GM19324 (cell line): ENCODE results near the gene GRIK4.

Source experiments
- ATAC-seq: cut with Tn5 transposase; IDR thresholded peaks from one replicate; pipeline ENCODE4 v1.9.1; 2021; ENCODE audit warnings: mild to moderate bottlenecking, moderate library complexity; ENCODE audit not compliant: unreplicated experiment, low FRiP score

GRIK4 gene

GRCh38 chr11:120958185-120958584 is 446.6 kb downstream of the GRIK4 start:
- no peak for ATAC-seq

DNA sequence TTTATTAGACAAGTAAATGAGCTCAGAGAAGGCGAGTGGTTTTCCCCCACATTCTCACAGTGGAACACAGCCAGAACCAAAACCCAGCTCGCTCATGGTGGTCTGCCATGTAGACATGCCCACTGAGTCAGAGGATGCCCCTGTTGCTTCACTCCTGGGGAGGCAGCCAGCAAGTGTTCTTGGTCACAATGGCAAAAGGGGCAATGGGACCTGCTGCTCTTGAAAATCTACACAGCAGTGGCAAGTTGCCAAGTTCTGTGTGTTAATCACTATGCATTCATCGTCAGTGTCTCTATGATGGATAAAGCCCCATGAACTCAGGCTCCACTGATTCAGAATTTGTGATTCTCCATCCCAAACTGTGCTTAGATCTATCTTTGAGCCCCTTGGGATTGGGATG is 447.6 kb downstream of the GRIK4 start:
- no peak for ATAC-seq

DNA sequence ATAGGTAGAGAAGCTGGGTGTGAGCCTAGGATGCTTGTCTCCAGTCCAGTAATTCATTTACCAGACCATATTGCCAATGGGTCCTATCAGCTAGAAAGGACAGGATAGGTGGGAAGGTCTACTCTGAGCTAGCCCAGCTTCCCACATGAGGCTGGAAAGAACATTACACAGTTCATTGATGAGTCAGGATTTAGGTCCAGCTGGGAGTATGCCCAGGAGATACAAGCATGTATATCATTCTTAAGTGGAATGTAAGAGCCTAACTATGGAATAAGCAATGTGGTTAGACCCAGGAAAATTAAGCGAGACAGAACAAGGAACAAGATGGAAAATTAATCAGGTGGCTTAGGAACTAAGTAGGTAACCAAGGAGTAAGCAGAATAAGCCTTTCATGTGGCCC is 453.3 kb downstream of the GRIK4 start:
- no peak for ATAC-seq

- ATAC-seq: no peak
These were observed 455.3 kb downstream of the GRIK4 start for GRCh38 chr11:120966840-120967239.

DNA sequence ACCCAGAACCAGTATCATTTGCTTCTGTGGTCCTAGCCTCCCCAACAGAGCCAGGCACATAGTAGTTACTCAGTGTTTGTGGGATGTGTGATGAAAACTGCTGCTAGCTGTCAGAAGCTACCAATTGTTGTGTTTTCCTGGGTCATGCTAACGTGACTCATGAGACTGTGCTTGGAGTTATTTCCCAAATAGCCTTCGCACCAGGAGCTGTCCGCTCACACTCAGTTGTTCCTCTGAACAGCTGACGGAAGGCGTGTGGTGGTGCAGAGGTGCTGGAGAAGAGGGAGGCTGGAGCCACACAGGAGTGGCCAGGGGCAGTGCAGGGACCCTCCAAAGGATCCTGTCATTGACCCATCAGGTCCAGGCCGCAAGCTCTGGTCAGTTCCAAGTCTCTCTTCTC is 458.4 kb downstream of the GRIK4 start:
- no peak for ATAC-seq

DNA sequence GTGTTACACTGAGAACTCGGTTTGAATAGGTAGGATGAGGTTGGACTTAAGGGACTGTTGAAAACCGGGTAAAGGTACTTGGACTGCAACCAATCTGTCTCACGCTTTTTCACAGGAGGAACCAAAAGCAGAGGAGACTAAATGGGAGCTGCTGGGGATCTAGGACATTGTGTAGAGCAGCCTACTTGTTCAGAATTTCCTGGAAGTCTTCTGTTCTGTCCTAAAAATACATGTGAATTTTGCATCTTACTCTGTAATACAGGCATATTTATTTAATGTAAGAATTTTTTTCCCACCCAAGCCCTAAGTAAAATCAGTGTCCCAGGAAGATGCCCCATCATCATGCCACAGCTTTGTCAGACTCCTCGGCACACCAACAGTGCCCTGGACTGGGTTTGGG is 460.3 kb downstream of the GRIK4 start:
- ATAC-seq: no peak

DNA sequence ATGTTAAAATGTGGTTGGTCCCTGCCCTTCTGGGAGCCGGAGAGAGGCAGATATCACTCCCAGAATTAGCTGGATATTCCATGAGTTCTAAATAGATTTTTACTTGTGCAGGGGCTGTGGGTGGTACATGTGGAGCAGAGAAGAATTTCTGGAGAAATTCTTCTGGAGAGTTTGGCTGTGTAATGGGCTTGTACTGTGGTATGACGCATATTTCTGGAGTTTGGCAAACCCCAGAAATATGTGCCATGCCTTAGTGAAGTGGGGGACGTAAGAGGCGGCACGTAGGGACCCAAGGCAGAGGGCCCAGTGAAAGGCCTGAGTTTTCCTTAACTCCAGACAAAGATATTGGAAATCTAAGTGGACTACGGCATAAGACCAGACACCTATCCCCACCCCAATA is 461.1 kb downstream of the GRIK4 start:
- ATAC-seq: no peak

- no peak for ATAC-seq
These were observed 462.0 kb downstream of the GRIK4 start for GRCh38 chr11:120973501-120973900.

DNA sequence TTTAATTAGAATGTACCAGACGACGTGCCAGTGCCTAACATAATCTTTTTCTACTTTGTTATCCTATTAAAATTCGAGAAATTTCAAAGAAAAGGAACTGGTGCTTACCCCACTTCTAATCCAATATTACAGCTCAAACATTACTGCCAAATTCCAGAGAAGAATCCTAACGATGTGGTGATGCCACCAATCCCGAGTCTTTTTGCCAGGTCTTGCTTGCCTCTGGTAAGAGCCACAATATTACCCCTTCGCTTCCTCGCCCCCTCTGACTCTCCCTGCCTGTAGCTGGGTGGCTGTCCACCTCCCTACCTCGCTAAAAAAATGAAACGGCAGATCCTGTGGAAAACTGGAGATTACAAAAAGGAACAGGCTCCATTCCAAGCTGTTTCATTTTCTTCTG is 462.9 kb downstream of the GRIK4 start:
- no peak for ATAC-seq

DNA sequence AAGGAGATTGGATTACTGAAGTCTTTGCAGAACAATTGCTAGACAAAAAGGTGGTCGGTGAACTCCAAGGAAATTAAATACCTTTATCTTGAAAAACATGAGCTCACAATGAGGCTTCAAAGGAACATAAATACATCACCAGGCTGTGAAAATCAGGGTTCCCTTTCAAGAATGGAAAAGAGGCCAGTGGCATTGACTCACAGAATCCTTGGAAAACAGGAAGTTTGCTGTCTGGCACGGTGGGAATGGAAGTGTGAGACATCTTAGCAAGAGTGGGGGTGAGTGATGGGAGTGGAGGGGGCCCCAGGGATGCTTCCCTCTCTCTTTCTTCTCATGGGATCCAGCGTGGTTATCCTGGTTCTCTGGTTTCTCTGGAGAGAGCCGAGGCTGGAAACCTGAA is 463.4 kb downstream of the GRIK4 start:
- ATAC-seq: no peak

GRCh38 chr11:120977266-120978137 is 466.0 kb downstream of the GRIK4 start:
- ATAC-seq: no peak

GRCh38 chr11:120978701-120979100 is 467.2 kb downstream of the GRIK4 start:
- ATAC-seq: no peak

DNA sequence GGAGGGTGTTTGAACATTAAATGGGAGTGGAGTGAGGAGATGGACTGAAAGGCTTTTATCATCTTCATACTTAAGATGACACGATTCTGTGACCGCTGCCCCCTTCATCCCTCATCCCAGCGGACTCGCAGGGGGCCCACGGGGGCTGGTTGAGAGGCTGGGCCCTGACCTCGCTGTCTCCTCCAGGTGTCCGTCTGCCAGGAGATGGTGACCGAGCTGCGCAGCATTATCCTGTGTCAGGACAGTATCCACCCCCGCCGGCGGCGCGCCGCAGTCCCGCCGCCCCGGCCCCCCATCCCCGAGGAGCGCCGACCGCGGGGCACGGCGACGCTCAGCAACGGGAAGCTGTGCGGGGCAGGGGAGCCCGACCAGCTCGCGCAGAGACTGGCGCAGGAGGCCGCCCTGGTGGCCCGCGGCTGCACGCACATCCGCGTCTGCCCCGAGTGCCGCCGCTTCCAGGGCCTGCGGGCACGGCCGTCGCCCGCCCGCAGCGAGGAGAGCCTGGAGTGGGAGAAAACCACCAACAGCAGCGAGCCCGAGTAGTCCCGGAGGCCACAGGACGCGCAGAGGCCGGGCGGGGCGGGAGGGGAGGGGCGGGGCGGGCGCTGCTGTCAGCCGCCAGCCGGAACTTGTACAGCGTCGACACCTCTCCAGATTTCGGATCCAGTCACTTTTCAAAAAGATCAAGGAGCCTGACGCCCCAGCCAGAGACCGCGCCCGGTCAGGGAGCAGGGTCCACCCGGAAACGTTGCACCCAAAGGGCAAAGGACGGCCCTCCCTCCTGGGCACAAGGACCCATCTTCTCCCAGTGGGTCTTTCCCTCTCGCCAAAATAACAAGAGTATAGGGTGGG is 474.4 kb downstream of the GRIK4 start:
- ATAC-seq: no peak

- no peak for ATAC-seq
These were observed 477.1 kb downstream of the GRIK4 start for GRCh38 chr11:120988603-120989002.

GRCh38 chr11:120991830-120992686 is 480.5 kb downstream of the GRIK4 start:
- ATAC-seq: no peak

GRCh38 chr11:120994091-120994859 is 482.7 kb downstream of the GRIK4 start:
- ATAC-seq: no peak

GRCh38 chr11:120995184-120995583 is 483.6 kb downstream of the GRIK4 start:
- no peak for ATAC-seq

- no peak for ATAC-seq
These were observed 485.4 kb downstream of the GRIK4 start for GRCh38 chr11:120996973-120997372.

DNA sequence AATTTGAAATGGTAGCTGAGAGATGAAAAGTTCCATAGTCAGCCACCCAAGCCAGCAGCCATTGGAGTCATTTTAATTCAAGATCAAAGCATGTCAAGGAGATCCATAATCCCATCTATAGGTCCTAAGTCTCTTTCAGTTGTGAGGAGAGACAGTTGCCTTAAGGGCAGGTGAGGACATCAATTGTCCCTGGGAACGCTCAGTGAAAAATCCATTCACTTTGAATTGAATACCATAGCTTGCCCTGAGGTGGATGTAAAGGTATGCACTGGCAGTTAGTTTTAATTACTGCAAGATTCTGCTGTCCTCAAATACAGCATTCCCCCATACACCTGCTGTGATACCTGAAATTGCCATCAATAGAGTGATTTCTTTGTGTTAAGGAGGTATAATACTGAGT is 487.0 kb downstream of the GRIK4 start:
- no peak for ATAC-seq
